Parathyroid adenoma (tissue), 2 donors: ENCODE results near the gene COQ8B.

ENCODE experiments used
- H2AFZ ChIP-seq: fragments of 300-600 bp; sonication (generic); one replicate; pipeline ENCODE4 v1.7.0; 2017; ENCODE audit warnings: antibody characterized with exemption, mild to moderate bottlenecking
- H3K27ac ChIP-seq: fragments of 300-600 bp; sonication (generic); one replicate; pipeline ENCODE4 v1.7.0; 2017
- H3K27me3 ChIP-seq: fragments of 300-600 bp; sonication (generic); one replicate; pipeline ENCODE4 v1.7.0; 2017; ENCODE audit warnings: low read length; ENCODE audit not compliant: control insufficient read depth, insufficient read depth
- H3K36me3 ChIP-seq: fragments of 300-600 bp; sonication (generic); one replicate; pipeline ENCODE4 v1.7.0; 2017; ENCODE audit warnings: low read length; ENCODE audit not compliant: control insufficient read depth, insufficient read depth
- H3K4me1 ChIP-seq: fragments of 300-600 bp; sonication (generic); one replicate; pipeline ENCODE4 v1.7.0; 2017; ENCODE audit warnings: control low read depth
- H3K4me2 ChIP-seq: fragments of 300-600 bp; sonication (generic); one replicate; pipeline ENCODE4 v1.7.0; 2017; ENCODE audit warnings: low read length
- H3K4me3 ChIP-seq: fragments of 300-600 bp; sonication (generic); one replicate; pipeline ENCODE4 v1.7.0; 2017; ENCODE audit warnings: low read depth, low read length
- H3K79me2 ChIP-seq: fragments of 300-600 bp; sonication (generic); one replicate; pipeline ENCODE4 v1.7.0; 2017; ENCODE audit warnings: control low read depth
- H3K9ac ChIP-seq: fragments of 300-600 bp; sonication (generic); one replicate; pipeline ENCODE4 v1.7.0; 2017; ENCODE audit warnings: mild to moderate bottlenecking
- H3K9me3 ChIP-seq: fragments of 300-600 bp; sonication (generic); one replicate; pipeline ENCODE4 v1.7.0; 2017; ENCODE audit warnings: low read length; ENCODE audit not compliant: control insufficient read depth
- TF ChIP-seq, protein P1 (sequence below): fragments of 300-600 bp; sonication (generic); IDR thresholded peaks from one replicate; pipeline ENCODE4 v1.7.0; 2017; ENCODE audit warnings: antibody characterized with exemption, mild to moderate bottlenecking
- donor health status: primary hyperparathyroidism.

Gene COQ8B

DNA sequence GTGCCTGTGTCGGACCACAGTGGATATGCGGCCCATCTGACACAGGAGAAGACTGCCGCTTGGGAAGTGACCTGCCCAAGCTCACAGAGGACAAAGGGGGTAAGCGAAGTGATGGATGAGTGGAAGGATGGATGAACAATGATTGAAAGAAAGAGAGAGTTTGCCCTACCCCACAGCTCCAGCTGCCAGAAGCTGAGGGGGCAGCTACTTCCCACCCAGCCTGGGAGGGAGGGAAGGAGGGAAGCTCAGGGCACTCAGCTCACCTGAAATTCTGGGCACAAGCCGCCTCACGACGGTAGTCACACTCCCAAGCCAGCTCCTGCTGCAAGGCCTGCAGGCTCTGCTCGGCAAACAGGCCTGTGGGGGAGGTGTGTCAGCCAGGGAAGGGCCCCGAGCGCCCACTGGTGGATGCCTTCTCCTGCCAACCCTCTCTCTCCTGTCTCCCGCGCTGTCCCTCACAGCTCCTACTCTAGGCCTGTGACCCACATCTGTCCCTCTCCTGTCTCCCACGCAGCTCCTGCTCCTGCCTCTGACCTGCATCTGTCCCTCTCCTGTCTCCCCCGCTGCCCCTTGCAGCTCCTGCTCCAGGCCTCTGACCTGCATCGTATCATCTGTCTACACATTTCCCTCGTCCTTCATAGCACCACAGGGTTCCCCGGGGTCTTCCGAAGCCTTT is 14.2 kb downstream of the COQ8B start:
- no peaks in the 10 kb centered on the region for H3K36me3 ChIP-seq
- H3K79me2 ChIP-seq, result no peaks in the 10 kb centered on the region
- H2AFZ ChIP-seq, result no peak overlapping the region
- no peaks in the 10 kb centered on the region for H3K4me1 ChIP-seq
- H3K9ac ChIP-seq, result no peak overlapping the region
- TF ChIP-seq, protein P1, sequence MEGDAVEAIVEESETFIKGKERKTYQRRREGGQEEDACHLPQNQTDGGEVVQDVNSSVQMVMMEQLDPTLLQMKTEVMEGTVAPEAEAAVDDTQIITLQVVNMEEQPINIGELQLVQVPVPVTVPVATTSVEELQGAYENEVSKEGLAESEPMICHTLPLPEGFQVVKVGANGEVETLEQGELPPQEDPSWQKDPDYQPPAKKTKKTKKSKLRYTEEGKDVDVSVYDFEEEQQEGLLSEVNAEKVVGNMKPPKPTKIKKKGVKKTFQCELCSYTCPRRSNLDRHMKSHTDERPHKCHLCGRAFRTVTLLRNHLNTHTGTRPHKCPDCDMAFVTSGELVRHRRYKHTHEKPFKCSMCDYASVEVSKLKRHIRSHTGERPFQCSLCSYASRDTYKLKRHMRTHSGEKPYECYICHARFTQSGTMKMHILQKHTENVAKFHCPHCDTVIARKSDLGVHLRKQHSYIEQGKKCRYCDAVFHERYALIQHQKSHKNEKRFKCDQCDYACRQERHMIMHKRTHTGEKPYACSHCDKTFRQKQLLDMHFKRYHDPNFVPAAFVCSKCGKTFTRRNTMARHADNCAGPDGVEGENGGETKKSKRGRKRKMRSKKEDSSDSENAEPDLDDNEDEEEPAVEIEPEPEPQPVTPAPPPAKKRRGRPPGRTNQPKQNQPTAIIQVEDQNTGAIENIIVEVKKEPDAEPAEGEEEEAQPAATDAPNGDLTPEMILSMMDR, result peak; percentile 9
- H3K27me3 ChIP-seq, result no peaks in the 10 kb centered on the region
- H3K4me3 ChIP-seq, result no peak overlapping the region
- no peaks in the 10 kb centered on the region for H3K9me3 ChIP-seq
- H3K27ac ChIP-seq, result no peak overlapping the region
- H3K4me2 ChIP-seq, result no peak overlapping the region

DNA sequence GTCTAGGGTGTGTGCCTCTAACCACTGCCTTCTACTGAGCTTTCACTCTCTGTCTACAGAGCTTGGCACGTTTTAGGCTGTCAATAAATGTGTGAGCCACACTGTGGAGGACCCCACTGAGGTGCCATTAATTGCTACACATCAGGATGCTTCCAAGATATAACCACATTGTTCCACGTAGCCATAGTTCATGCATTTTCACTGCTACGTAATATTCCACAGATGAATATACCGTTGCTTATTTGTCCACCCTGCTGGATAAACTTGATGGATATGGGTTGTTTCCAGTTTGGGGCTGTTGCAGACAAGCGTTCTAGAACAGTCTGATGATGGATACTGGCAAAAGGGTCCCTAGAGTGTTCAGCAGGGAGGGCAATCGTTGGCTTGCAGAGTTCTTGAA is 14.9 kb downstream of the COQ8B start:
- H3K79me2 ChIP-seq, result no peaks in the 10 kb centered on the region
- no peak overlapping the region for H3K4me3 ChIP-seq
- H2AFZ ChIP-seq, result no peak overlapping the region
- no peak overlapping the region for H3K4me2 ChIP-seq
- no peaks in the 10 kb centered on the region for H3K36me3 ChIP-seq
- H3K9ac ChIP-seq, result no peak overlapping the region
- H3K27me3 ChIP-seq, result no peaks in the 10 kb centered on the region
- H3K9me3 ChIP-seq, result no peaks in the 10 kb centered on the region
- H3K27ac ChIP-seq, result no peak overlapping the region
- TF ChIP-seq, protein P1, result no peak
- no peaks in the 10 kb centered on the region for H3K4me1 ChIP-seq

DNA sequence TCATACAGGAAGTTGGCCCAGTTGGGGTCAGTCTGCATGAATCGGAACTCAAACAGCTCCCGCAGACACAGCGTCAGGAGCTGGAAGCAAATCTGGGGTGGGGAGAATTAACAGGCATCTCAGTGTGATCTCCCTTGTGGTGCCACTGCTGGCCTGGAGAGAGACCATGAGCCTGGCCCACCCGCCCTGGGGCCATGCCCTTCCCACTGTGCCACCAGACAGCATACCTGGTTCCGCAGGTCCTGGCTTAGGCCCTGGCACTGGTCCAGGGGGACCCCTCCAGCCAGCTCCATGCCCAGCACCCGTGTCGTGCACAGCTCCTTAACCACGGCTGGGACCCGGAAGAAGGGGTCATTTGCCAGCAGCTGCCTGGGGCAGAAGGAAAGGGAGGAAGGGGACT is 16.6 kb downstream of the COQ8B start:
- Histone ChIP-seq H3K4me1 (no peaks in the 10 kb centered on the region), H3K9me3 (no peaks in the 10 kb centered on the region), H2AFZ (no peak overlapping the region), H3K36me3 (no peaks in the 10 kb centered on the region), H3K4me2 (no peak overlapping the region), H3K4me3 (no peak overlapping the region), H3K79me2 (no peaks in the 10 kb centered on the region), H3K27ac (no peak overlapping the region), H3K9ac (no peak overlapping the region), H3K27me3 (no peaks in the 10 kb centered on the region)
- TF ChIP-seq, protein P1, result no peak

DNA sequence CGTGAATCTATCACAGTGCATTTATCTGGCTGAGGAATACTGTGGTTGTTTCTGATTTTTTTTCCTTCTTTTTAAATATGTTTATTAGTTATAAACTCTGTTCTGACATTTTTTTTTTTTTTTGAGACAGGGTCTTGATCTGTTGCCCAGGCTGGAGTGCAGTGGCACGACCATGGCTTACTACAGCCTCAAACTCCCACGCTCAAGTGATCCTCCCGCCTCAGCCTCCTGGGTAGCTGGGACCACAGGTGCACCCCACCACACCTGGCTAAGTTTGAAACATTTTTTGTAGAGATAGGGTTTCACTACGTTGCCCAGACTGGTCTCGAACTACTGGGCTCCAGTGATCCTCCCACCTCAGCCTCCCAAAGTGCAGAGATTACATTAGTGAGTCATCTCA is 19.7 kb downstream of the COQ8B start:
- H3K4me3 ChIP-seq, result no peak overlapping the region
- H3K9ac ChIP-seq, result no peak overlapping the region
- H3K27ac ChIP-seq, result no peak overlapping the region
- TF ChIP-seq, protein P1, result no peak
- H2AFZ ChIP-seq, result no peak overlapping the region
- no peaks in the 10 kb centered on the region for H3K9me3 ChIP-seq
- no peak overlapping the region for H3K4me2 ChIP-seq
- no peaks in the 10 kb centered on the region for H3K79me2 ChIP-seq
- H3K27me3 ChIP-seq, result no peaks in the 10 kb centered on the region
- no peaks in the 10 kb centered on the region for H3K4me1 ChIP-seq
- H3K36me3 ChIP-seq, result no peaks in the 10 kb centered on the region

DNA sequence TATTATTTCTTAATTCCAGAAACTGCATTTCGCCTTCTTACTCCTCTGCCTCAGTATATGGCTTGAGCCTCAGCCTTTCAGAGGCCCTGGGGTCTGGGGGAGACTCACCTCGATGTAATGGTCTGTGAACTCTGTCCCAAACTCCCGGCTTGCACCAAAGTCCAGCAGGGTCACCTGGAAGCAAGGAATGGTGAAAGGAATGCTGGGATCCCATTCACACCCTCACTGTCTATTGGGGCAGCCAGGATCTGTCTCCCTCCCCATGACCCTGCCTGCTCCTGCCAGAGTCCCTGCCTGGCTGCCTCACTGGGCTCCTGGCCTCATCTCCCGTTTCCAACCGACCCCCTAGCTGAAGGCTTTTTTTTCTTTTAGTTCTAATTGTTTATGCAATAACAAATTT is 20.8 kb downstream of the COQ8B start:
- Histone ChIP-seq H3K9me3 (no peaks in the 10 kb centered on the region), H3K4me3 (no peak overlapping the region), H3K9ac (no peak overlapping the region), H3K4me2 (no peak overlapping the region), H2AFZ (no peak overlapping the region), H3K27ac (no peak overlapping the region), H3K4me1 (no peaks in the 10 kb centered on the region), H3K36me3 (no peaks in the 10 kb centered on the region), H3K27me3 (no peaks in the 10 kb centered on the region), H3K79me2 (no peaks in the 10 kb centered on the region)
- TF ChIP-seq, protein P1, result no peak
